WTC11 (cell line): ENCODE data around the gene MYO7B. TPM values are rescaled to one million over a fixed set of nuclear protein-coding genes. Genes with fewer than 3 reads are reported as not detected.
A peak's percentile ranks its signal among the peaks of the same experiment; 100 is the strongest.

Experiments
- ATAC-seq: fragments of 200-7000 bp; cut with Tn5 transposase; 2 replicates; pipeline ENCODE4 v1.10.0; 2021; ENCODE audit warnings: mild to moderate bottlenecking, moderate library complexity
- CTCF ChIA-PET: fragments of 300-600 bp; sonication (Branson Sonifier 250); formaldehyde crosslinking; loops from one replicate; lab custom pipeline; 2021; ENCODE audit warnings: antibody characterized with exemption; lab: Charles Lee
- POLR2A ChIA-PET: fragments of 350-600 bp; sonication (Branson Sonifier 250); formaldehyde crosslinking; loops from one replicate; lab custom pipeline; 2021; ENCODE audit warnings: antibody characterized with exemption; lab: Charles Lee
- DNase-seq: peaks from one replicate; pipeline ENCODE4 v3.0.0; 2021; ENCODE audit warnings: low spot score
- H3K27ac Mint-ChIP-seq: 2 replicates; pipeline ENCODE4 v1.8.0; 2021; ENCODE audit warnings: mixed read lengths
- H3K27me3 Mint-ChIP-seq: 2 replicates; pipeline ENCODE4 v1.8.0; 2021; ENCODE audit warnings: low read depth, mild to moderate bottlenecking, moderate library complexity, mixed read lengths
- H3K36me3 Mint-ChIP-seq: 2 replicates; pipeline ENCODE4 v1.8.0; 2021; ENCODE audit warnings: mixed read lengths
- H3K4me1 Mint-ChIP-seq: 2 replicates; pipeline ENCODE4 v1.8.0; 2022; ENCODE audit warnings: mixed read lengths
- H3K4me3 Mint-ChIP-seq: 2 replicates; pipeline ENCODE4 v1.8.0; 2021; ENCODE audit warnings: mild to moderate bottlenecking, moderate library complexity, mixed read lengths
- H3K9me3 Mint-ChIP-seq: 2 replicates; pipeline ENCODE4 v1.8.0; 2021; ENCODE audit warnings: mixed read lengths
- ATF1 ChIP-seq: sonication (generic); formaldehyde crosslinking; IDR thresholded peaks from 2 replicates; pipeline ENCODE4 v1.8.1; 2023; ENCODE audit warnings: mild to moderate bottlenecking, moderate library complexity, missing genetic modification reagents
- ATF3 ChIP-seq: sonication (generic); formaldehyde crosslinking; conservative IDR thresholded peaks from 2 replicates; pipeline ENCODE4 v1.8.1; 2022; ENCODE audit warnings: mild to moderate bottlenecking, missing genetic modification reagents
- CREM ChIP-seq: sonication (generic); formaldehyde crosslinking; IDR thresholded peaks from 2 replicates; pipeline ENCODE4 v1.8.1; 2022; ENCODE audit warnings: mild to moderate bottlenecking, missing genetic modification reagents, moderate library complexity
- E2F1 ChIP-seq: sonication (generic); formaldehyde crosslinking; IDR thresholded peaks from 2 replicates; pipeline ENCODE4 v1.8.0; 2022; ENCODE audit warnings: mild to moderate bottlenecking, missing genetic modification reagents
- E2F5 ChIP-seq: sonication (generic); formaldehyde crosslinking; IDR thresholded peaks from 2 replicates; pipeline ENCODE4 v1.8.1; 2022; ENCODE audit warnings: mild to moderate bottlenecking, moderate library complexity, missing genetic modification reagents
- GABPB1 ChIP-seq: sonication (generic); formaldehyde crosslinking; IDR thresholded peaks from 2 replicates; pipeline ENCODE4 v1.8.1; 2023; ENCODE audit warnings: mild to moderate bottlenecking, missing genetic modification reagents
- GRHL2 ChIP-seq: fragments of 250-450 bp; sonication (Bioruptor Pico); IDR thresholded peaks from 2 replicates; pipeline ENCODE4 v1.8.0; 2022; ENCODE audit warnings: mild to moderate bottlenecking, moderate library complexity; ENCODE audit not compliant: insufficient replicate concordance, severe bottlenecking
- HMGXB4 ChIP-seq: sonication (generic); formaldehyde crosslinking; IDR thresholded peaks from 2 replicates; pipeline ENCODE4 v1.8.1; 2023; ENCODE audit warnings: mild to moderate bottlenecking, moderate library complexity, missing genetic modification reagents
- IRF2 ChIP-seq: sonication (generic); formaldehyde crosslinking; IDR thresholded peaks from 2 replicates; pipeline ENCODE4 v1.8.0; 2022; ENCODE audit warnings: low read depth, missing genetic modification reagents, borderline replicate concordance
- MAX ChIP-seq: sonication (generic); formaldehyde crosslinking; IDR thresholded peaks from 2 replicates; pipeline ENCODE4 v1.8.0; 2022; ENCODE audit warnings: mild to moderate bottlenecking, missing genetic modification reagents
- MLX ChIP-seq: sonication (generic); formaldehyde crosslinking; IDR thresholded peaks from 2 replicates; pipeline ENCODE4 v1.8.1; 2023; ENCODE audit warnings: mild to moderate bottlenecking, missing genetic modification reagents, moderate library complexity
- NFATC4 ChIP-seq: fragments of 250-450 bp; sonication (Bioruptor Pico); IDR thresholded peaks from 2 replicates; pipeline ENCODE4 v1.9.0; 2021; ENCODE audit warnings: mild to moderate bottlenecking
- NFYB ChIP-seq: sonication (generic); formaldehyde crosslinking; conservative IDR thresholded peaks from 2 replicates; pipeline ENCODE4 v1.8.0; 2022; ENCODE audit warnings: low read depth, missing genetic modification reagents
- PREB ChIP-seq: sonication (generic); formaldehyde crosslinking; IDR thresholded peaks from 2 replicates; pipeline ENCODE4 v1.8.1; 2022; ENCODE audit warnings: mild to moderate bottlenecking, missing genetic modification reagents, moderate library complexity, borderline replicate concordance
- PRRX2 ChIP-seq: fragments of 250-450 bp; sonication (Bioruptor Pico); IDR thresholded peaks from 2 replicates; pipeline ENCODE4 v1.8.0; 2021; ENCODE audit warnings: mild to moderate bottlenecking
- SMAD4 ChIP-seq: sonication (generic); formaldehyde crosslinking; IDR thresholded peaks from 2 replicates; pipeline ENCODE4 v1.8.0; 2022; ENCODE audit warnings: mild to moderate bottlenecking, missing genetic modification reagents
- TEAD4 ChIP-seq: sonication (generic); formaldehyde crosslinking; IDR thresholded peaks from 2 replicates; pipeline ENCODE4 v1.8.0; 2022; ENCODE audit warnings: mild to moderate bottlenecking, missing genetic modification reagents
- USF1 ChIP-seq: sonication (generic); formaldehyde crosslinking; IDR thresholded peaks from 2 replicates; pipeline ENCODE4 v1.8.0; 2022; ENCODE audit warnings: mild to moderate bottlenecking, missing genetic modification reagents
- ZBTB43 ChIP-seq: sonication (generic); formaldehyde crosslinking; IDR thresholded peaks from 2 replicates; pipeline ENCODE4 v1.8.1; 2023; ENCODE audit warnings: mild to moderate bottlenecking, missing genetic modification reagents
- ZNF219 ChIP-seq: sonication (generic); formaldehyde crosslinking; IDR thresholded peaks from 2 replicates; pipeline ENCODE4 v1.8.0; 2023; ENCODE audit warnings: missing genetic modification reagents, mild to moderate bottlenecking, borderline replicate concordance
- ZNF425 ChIP-seq: fragments of 250-450 bp; sonication (Bioruptor Pico); conservative IDR thresholded peaks from 2 replicates; pipeline ENCODE4 v1.9.0; 2021; ENCODE audit warnings: mild to moderate bottlenecking
- total RNA-seq: library from RNA; stranded (reverse); gene quantifications from 3 replicates; pipeline ENCODE4 v1.2.3, GENCODE V29; 2021

MYO7B gene
- total RNA-seq, 1 experiment from 2014 or later: not detected

- TF ChIP-seq MLX (CRISPR knock-in tag): no peak
Observed at GRCh38 chr2:127661072-127661649, 125.7 kb downstream of the MYO7B start (continued).

- H3K9me3 Mint-ChIP-seq: peaks cover 9% of the 10 kb centered on the region
- H3K27me3 Mint-ChIP-seq: peaks cover 35% of the 10 kb centered on the region
- no peaks in the 10 kb centered on the region for H3K36me3 Mint-ChIP-seq
- ATAC-seq (peak; percentile 9; the same call in 1 of the 2 replicates), DNase-seq (peak; percentile 11)
- no peak overlapping the region for H3K4me3 Mint-ChIP-seq
- no peak overlapping the region for H3K27ac Mint-ChIP-seq
- POLR2A ChIA-PET: no interaction called here
- peaks cover 3% of the 10 kb centered on the region for H3K4me1 Mint-ChIP-seq
- CTCF ChIA-PET: interaction anchor here (0.8 to 4.1 kb wide), 7 partner anchors 12 to 71 kb away, joined by 3 to 19 read pairs (median 5); partner anchors contain the start of gene LIMS2
- TF ChIP-seq MAX (CRISPR knock-in tag): no peak
- TF ChIP-seq TEAD4 (CRISPR knock-in tag): no peak
- no peak for TF ChIP-seq GRHL2
- TF ChIP-seq ATF3 (CRISPR knock-in tag): no peak
- TF ChIP-seq NFYB (CRISPR knock-in tag): no peak
- TF ChIP-seq USF1 (CRISPR knock-in tag): no peak
- no peak for TF ChIP-seq SMAD4
- TF ChIP-seq ZBTB43: no peak
- no peak for TF ChIP-seq CREM (CRISPR knock-in tag)
- no peak for TF ChIP-seq E2F5 (CRISPR knock-in tag)
- TF ChIP-seq PRRX2 (CRISPR knock-in tag): no peak
- TF ChIP-seq HMGXB4 (CRISPR knock-in tag): no peak
- no peak for TF ChIP-seq PREB
- no peak for TF ChIP-seq GABPB1
- no peak for TF ChIP-seq ZNF219
- no peak for TF ChIP-seq E2F1
- TF ChIP-seq ATF1 (CRISPR knock-in tag): no peak
- no peak for TF ChIP-seq NFATC4 (CRISPR knock-in tag)
- TF ChIP-seq IRF2: no peak
- TF ChIP-seq ZNF425 (CRISPR knock-in tag): no peak
Observed at GRCh38 chr2:127661949-127662510, 126.5 kb downstream of the MYO7B start.
